Astrocyte (in vitro differentiated cells and primary cell): Measurements from ENCODE around the gene ATP12A. TPM values are rescaled to one million over a fixed set of nuclear protein-coding genes. Genes with fewer than 3 reads are reported as not detected.

Experiments used
- DNase-seq: peaks from one replicate; pipeline ENCODE4 v3.0.0-alpha.2; 2010; ENCODE audit warnings: low read depth
- FAIRE-seq: peaks from 2 replicates; lab custom pipeline; 2011; peaks lifted over from hg19 to GRCh38; lab: Jason Lieb, UNC
- H2AFZ ChIP-seq: 2 replicates; pipeline ENCODE4 v1.6.0; 2012; ENCODE audit warnings: low read depth, low read length, inconsistent platforms
- H3K27ac ChIP-seq: 2 replicates; pipeline ENCODE4 v1.5.1; 2011; ENCODE audit warnings: low read depth, low read length, inconsistent platforms
- H3K27me3 ChIP-seq: 2 replicates; pipeline ENCODE4 v1.6.0; 2011; ENCODE audit warnings: low read length, inconsistent platforms; ENCODE audit not compliant: insufficient read depth
- H3K36me3 ChIP-seq: 2 replicates; pipeline ENCODE4 v1.5.1; 2011; ENCODE audit warnings: low read length, inconsistent platforms; ENCODE audit not compliant: insufficient read depth
- H3K4me1 ChIP-seq: 2 replicates; pipeline ENCODE4 v1.5.1; 2011; ENCODE audit warnings: low read length, inconsistent platforms; ENCODE audit not compliant: insufficient read depth
- H3K4me2 ChIP-seq: 2 replicates; pipeline ENCODE4 v1.6.0; 2012; ENCODE audit warnings: low read length, inconsistent platforms
- H3K4me3 ChIP-seq: 2 replicates; pipeline ENCODE4 v1.5.1; 2011; ENCODE audit warnings: low read depth, mild to moderate bottlenecking, low read length, inconsistent platforms; ENCODE audit not compliant: insufficient read depth
- H3K79me2 ChIP-seq: 2 replicates; pipeline ENCODE4 v1.6.0; 2012; ENCODE audit warnings: mild to moderate bottlenecking, low read length, inconsistent platforms; ENCODE audit not compliant: insufficient read depth
- H3K9ac ChIP-seq: 2 replicates; pipeline ENCODE4 v1.6.0; 2012; ENCODE audit warnings: mild to moderate bottlenecking, low read length, inconsistent platforms
- H3K9me3 ChIP-seq: 2 replicates; pipeline ENCODE4 v1.5.1; 2012; ENCODE audit warnings: low read depth, mild to moderate bottlenecking, low read length, inconsistent platforms; ENCODE audit not compliant: insufficient read depth
- H4K20me1 ChIP-seq: 2 replicates; pipeline ENCODE4 v1.6.0; 2012; ENCODE audit warnings: low read length, inconsistent platforms; ENCODE audit not compliant: insufficient read depth
- H3K27ac Mint-ChIP-seq: one replicate; pipeline ENCODE4 v1.8.0; 2021; ENCODE audit warnings: mild to moderate bottlenecking, mixed read lengths; ENCODE audit not compliant: unreplicated experiment
- H3K27me3 Mint-ChIP-seq: one replicate; pipeline ENCODE4 v1.8.0; 2021; ENCODE audit warnings: low read depth, mixed read lengths; ENCODE audit not compliant: unreplicated experiment
- H3K36me3 Mint-ChIP-seq: one replicate; pipeline ENCODE4 v1.8.0; 2021; ENCODE audit warnings: low read depth, mixed read lengths; ENCODE audit not compliant: unreplicated experiment
- H3K4me1 Mint-ChIP-seq: one replicate; pipeline ENCODE4 v1.8.0; 2021; ENCODE audit warnings: low read depth, mixed read lengths; ENCODE audit not compliant: unreplicated experiment
- H3K4me3 Mint-ChIP-seq: one replicate; pipeline ENCODE4 v1.8.0; 2021; ENCODE audit warnings: mild to moderate bottlenecking, moderate library complexity, mixed read lengths; ENCODE audit not compliant: unreplicated experiment
- H3K9me3 Mint-ChIP-seq: one replicate; pipeline ENCODE4 v1.8.0; 2021; ENCODE audit warnings: mild to moderate bottlenecking, mixed read lengths; ENCODE audit not compliant: unreplicated experiment
- EZH2 ChIP-seq: IDR thresholded peaks from 2 replicates; pipeline ENCODE4 v1.6.1; 2012; ENCODE audit warnings: mild to moderate bottlenecking, low read length, inconsistent platforms; ENCODE audit not compliant: insufficient read depth
- total RNA-seq: library from RNA; stranded (reverse); gene quantifications from 2 replicates; pipeline ENCODE4 v1.2.1, GENCODE V29; 2021
- TF ChIP-seq, protein P1 (sequence below): IDR thresholded peaks from 2 replicates; pipeline ENCODE4 v1.5.1; 2011; ENCODE audit warnings: low read depth, mild to moderate bottlenecking, inconsistent platforms, low read length, moderate library complexity; ENCODE audit not compliant: insufficient read depth

The ATP12A gene
- total RNA-seq, 1 donor from 2014 or later, result not detected

DNA sequence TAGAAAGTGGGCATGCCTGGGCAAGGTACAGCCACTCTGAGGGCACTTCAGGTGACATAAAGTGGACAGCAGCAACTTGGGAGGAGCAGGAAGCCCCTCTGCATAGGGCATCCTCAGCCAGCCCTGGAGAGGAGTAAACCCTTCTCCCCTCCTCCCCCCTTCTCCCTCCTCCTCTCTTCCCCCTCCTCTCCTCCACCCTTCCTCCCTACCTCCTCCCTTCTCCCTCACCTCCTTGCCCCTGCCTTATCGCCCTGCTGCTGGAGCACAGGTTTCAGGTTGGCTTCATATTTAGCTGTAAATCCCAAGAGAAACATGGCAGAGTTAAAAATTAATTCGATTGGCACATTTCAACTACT, 30.5 kb upstream of the ATP12A start:
- DNase-seq, result no peak
- Mint-ChIP-seq H3K4me1 (peaks cover 10% of the 10 kb centered on the region), H3K9me3 (peaks cover 2% of the 10 kb centered on the region), H3K4me3 (no peak overlapping the region), H3K27me3 (peaks cover 2% of the 10 kb centered on the region), H3K27ac (no peak overlapping the region), H3K36me3 (no peaks in the 10 kb centered on the region)
- Histone ChIP-seq H3K4me2 (no peak overlapping the region), H3K4me1 (no peaks in the 10 kb centered on the region), H3K79me2 (no peaks in the 10 kb centered on the region), H3K36me3 (no peaks in the 10 kb centered on the region), H4K20me1 (no peaks in the 10 kb centered on the region), H3K27ac (no peak overlapping the region), H2AFZ (no peak overlapping the region), H3K27me3 (no peaks in the 10 kb centered on the region), H3K9me3 (no peaks in the 10 kb centered on the region), H3K4me3 (no peak overlapping the region), H3K9ac (no peak overlapping the region)
- TF ChIP-seq, protein P1, sequence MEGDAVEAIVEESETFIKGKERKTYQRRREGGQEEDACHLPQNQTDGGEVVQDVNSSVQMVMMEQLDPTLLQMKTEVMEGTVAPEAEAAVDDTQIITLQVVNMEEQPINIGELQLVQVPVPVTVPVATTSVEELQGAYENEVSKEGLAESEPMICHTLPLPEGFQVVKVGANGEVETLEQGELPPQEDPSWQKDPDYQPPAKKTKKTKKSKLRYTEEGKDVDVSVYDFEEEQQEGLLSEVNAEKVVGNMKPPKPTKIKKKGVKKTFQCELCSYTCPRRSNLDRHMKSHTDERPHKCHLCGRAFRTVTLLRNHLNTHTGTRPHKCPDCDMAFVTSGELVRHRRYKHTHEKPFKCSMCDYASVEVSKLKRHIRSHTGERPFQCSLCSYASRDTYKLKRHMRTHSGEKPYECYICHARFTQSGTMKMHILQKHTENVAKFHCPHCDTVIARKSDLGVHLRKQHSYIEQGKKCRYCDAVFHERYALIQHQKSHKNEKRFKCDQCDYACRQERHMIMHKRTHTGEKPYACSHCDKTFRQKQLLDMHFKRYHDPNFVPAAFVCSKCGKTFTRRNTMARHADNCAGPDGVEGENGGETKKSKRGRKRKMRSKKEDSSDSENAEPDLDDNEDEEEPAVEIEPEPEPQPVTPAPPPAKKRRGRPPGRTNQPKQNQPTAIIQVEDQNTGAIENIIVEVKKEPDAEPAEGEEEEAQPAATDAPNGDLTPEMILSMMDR, result no peak
- TF ChIP-seq EZH2, result no peak
- no peak for FAIRE-seq

DNA sequence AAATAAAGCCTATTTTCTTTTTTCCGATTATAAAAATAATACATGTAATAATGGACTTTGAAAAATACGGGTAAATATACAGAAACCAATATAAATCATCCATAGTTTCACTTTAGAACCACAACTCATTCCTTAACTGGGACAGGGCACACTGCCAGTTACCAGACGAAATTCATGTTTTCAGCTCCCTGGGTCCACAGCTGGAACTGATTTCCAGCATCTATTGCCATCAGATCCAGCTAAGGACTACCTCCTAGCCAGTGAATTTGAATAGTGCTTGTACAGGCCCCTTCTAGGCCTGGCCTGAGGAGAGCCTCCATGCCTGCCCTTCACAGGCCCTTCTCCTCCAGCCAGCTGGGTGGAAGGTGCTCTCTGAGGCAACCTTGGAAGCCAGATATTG, 30.0 kb upstream of the ATP12A start:
- H3K9me3 ChIP-seq, result no peaks in the 10 kb centered on the region
- TF ChIP-seq EZH2, result no peak
- TF ChIP-seq, protein P1, result no peak
- Mint-ChIP-seq H3K27me3 (peaks cover 2% of the 10 kb centered on the region), H3K36me3 (no peaks in the 10 kb centered on the region), H3K4me1 (peaks cover 15% of the 10 kb centered on the region), H3K9me3 (peaks cover 2% of the 10 kb centered on the region), H3K27ac (no peak overlapping the region), H3K4me3 (no peak overlapping the region)
- no peak overlapping the region for H3K4me3 ChIP-seq
- no peak overlapping the region for H3K4me2 ChIP-seq
- no peaks in the 10 kb centered on the region for H3K79me2 ChIP-seq
- no peak overlapping the region for H3K27ac ChIP-seq
- peak overlapping the region; percentile 21 for H2AFZ ChIP-seq
- DNase-seq, result peak; percentile 20
- no peaks in the 10 kb centered on the region for H3K36me3 ChIP-seq
- no peaks in the 10 kb centered on the region for H3K27me3 ChIP-seq
- FAIRE-seq, result no peak
- no peak overlapping the region for H3K9ac ChIP-seq
- no peaks in the 10 kb centered on the region for H3K4me1 ChIP-seq
- no peaks in the 10 kb centered on the region for H4K20me1 ChIP-seq

DNA sequence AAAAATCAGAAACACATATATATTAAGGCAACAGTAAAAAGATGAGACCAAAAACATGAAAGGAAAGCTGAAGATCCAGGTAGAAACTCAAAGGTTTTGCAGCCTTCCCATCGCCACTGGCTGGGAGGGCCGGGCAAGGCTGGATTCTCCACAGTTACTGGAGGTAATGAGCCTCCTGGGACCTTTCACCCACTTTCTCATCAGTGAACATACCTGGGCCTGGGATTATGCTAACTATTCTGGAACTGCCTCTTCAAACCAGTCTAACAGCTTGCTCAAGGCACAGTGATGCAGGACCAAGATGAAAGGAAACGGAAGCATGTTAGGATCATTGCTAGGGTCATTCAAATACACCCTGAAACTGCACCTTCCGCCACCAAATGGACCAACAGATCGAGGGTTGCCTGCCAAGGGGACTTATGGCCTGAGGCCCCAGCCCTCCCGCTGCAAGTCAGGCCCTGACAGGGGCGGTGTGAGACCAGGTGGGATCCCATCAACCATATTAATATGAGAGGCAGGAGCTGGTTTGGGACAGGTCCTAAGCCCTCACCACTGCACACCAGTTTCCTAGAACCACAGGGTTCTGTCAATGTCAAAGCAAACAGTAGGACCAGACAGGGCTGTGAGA, 28.4 kb upstream of the ATP12A start:
- H3K36me3 ChIP-seq, result no peaks in the 10 kb centered on the region
- Mint-ChIP-seq H3K27me3 (peaks cover 2% of the 10 kb centered on the region), H3K27ac (no peak overlapping the region), H3K4me3 (no peak overlapping the region), H3K9me3 (no peaks in the 10 kb centered on the region), H3K4me1 (peaks cover 15% of the 10 kb centered on the region), H3K36me3 (no peaks in the 10 kb centered on the region)
- H3K9me3 ChIP-seq, result no peaks in the 10 kb centered on the region
- no peak for FAIRE-seq
- TF ChIP-seq, protein P1, result no peak
- no peak for TF ChIP-seq EZH2
- no peak overlapping the region for H3K9ac ChIP-seq
- no peak overlapping the region for H2AFZ ChIP-seq
- no peaks in the 10 kb centered on the region for H3K4me1 ChIP-seq
- H3K27me3 ChIP-seq, result no peaks in the 10 kb centered on the region
- no peaks in the 10 kb centered on the region for H4K20me1 ChIP-seq
- no peak overlapping the region for H3K4me2 ChIP-seq
- DNase-seq, result no peak
- H3K79me2 ChIP-seq, result no peaks in the 10 kb centered on the region
- no peak overlapping the region for H3K27ac ChIP-seq
- H3K4me3 ChIP-seq, result no peak overlapping the region
